HepG2 (cell line): ENCODE measurements around the gene SPRR2D. TPM values are rescaled to one million over a fixed set of nuclear protein-coding genes. Genes with fewer than 3 reads are reported as not detected.

Experiments used
- ATAC-seq: fragments of 200-7000 bp; cut with Tn5 transposase; 3 replicates; pipeline ENCODE4 v1.9.1; 2020; ENCODE audit warnings: mild to moderate bottlenecking, moderate library complexity
- BruUV-seq: library from RNA; stranded (reverse); fragments of 400-500 nt; replicated peaks from 2 replicates; lab custom pipeline; 2021; lab: Mats Ljungman, UMichigan
- CTCF ChIA-PET: fragments of 300-600 bp; formaldehyde crosslinking; extraction: SDS; loops from one replicate; lab custom pipeline; 2021; ENCODE audit warnings: low total read pairs, inconsistent platforms, low intra/inter-chr PET ratio; lab: Yijun Ruan, JAX
- POLR2A ChIA-PET: fragments of 350-600 bp; sonication (Branson Sonifier 250); formaldehyde crosslinking; loops from one replicate; lab custom pipeline; 2020; ENCODE audit warnings: antibody characterized with exemption, inconsistent platforms; lab: Yijun Ruan, JAX
- DNase-seq: peaks from one replicate; pipeline ENCODE4 v3.0.0-alpha.2; 2015; ENCODE audit warnings: low spot score
- FAIRE-seq: peaks from 3 replicates; lab custom pipeline; 2011; peaks lifted over from hg19 to GRCh38; lab: Jason Lieb, UNC
- H2AFZ ChIP-seq: one replicate; pipeline ENCODE4 v1.6.1; 2011; ENCODE audit warnings: low read length, inconsistent platforms
- H3K27ac ChIP-seq: fragments of 300-600 bp; 3 replicates; pipeline ENCODE4 v1.8.0; 2011; ENCODE audit warnings: mixed run types, mild to moderate bottlenecking, mixed read lengths, low read length, inconsistent platforms; ENCODE audit not compliant: insufficient read depth; ENCODE audit errors: extremely low read length
- H3K27me3 ChIP-seq, 2 experiments: fragments of 200-600 bp in 1 of 2; 2 replicates in 1 of 2; 3 replicates in 1 of 2; pipeline versions ENCODE4 v1.6.0 to v1.8.0; 2011; ENCODE audit warnings: low read length in 2 of 2, mild to moderate bottlenecking in 2 of 2, moderate library complexity in 2 of 2, inconsistent platforms in 1 of 2; ENCODE audit not compliant: insufficient read depth in 2 of 2, control insufficient read depth in 1 of 2
- H3K36me3 ChIP-seq, 2 experiments: fragments of 200-600 bp in 1 of 2; replicated peaks in 1 of 2; 2 replicates in 1 of 2; 3 replicates in 1 of 2; pipeline versions ENCODE4 v1.5.1 to v1.8.0; 2011; ENCODE audit warnings: low read length in 2 of 2, inconsistent platforms in 1 of 2; ENCODE audit not compliant: insufficient read depth in 2 of 2, control insufficient read depth in 1 of 2
- H3K4me1 ChIP-seq: 2 replicates; pipeline ENCODE4 v1.5.1; 2012; ENCODE audit warnings: low read length, inconsistent platforms; ENCODE audit not compliant: insufficient read depth
- H3K4me2 ChIP-seq: 2 replicates; pipeline ENCODE4 v1.6.0; 2011; ENCODE audit warnings: low read depth, low read length, inconsistent platforms
- H3K4me3 ChIP-seq, 3 experiments: fragments of 200-600 bp in 1 of 3; sonication (generic), shearing (Covaris generic) in 1 of 3; replicated peaks in 1 of 3; 2 replicates each; pipeline ENCODE4 v1.5.1; 2011 to 2016; ENCODE audit warnings: low read length in 3 of 3, inconsistent platforms in 2 of 3, low read depth in 2 of 3, mild to moderate bottlenecking in 2 of 3, control low read depth in 1 of 3, mixed read lengths in 1 of 3; ENCODE audit not compliant: insufficient read depth in 1 of 3
- H3K79me2 ChIP-seq: one replicate; pipeline ENCODE4 v1.6.1; 2011; ENCODE audit warnings: low read length, inconsistent platforms; ENCODE audit not compliant: insufficient read depth
- H3K9ac ChIP-seq: 2 replicates; pipeline ENCODE4 v1.6.0; 2011; ENCODE audit warnings: mild to moderate bottlenecking, low read depth, low read length, inconsistent platforms; ENCODE audit not compliant: insufficient read depth
- H3K9me3 ChIP-seq: 2 replicates; pipeline ENCODE4 v1.5.1; 2012; ENCODE audit warnings: mild to moderate bottlenecking, low read length
- H4K20me1 ChIP-seq: 2 replicates; pipeline ENCODE4 v1.6.0; 2011; ENCODE audit warnings: inconsistent platforms, mild to moderate bottlenecking, low read length, moderate library complexity; ENCODE audit not compliant: insufficient read depth
- BRD4 ChIP-seq: sonication (generic); formaldehyde crosslinking; IDR thresholded peaks from 2 replicates; pipeline ENCODE4 v1.4.0; 2020; ENCODE audit warnings: missing genetic modification reagents
- MED8 ChIP-seq: sonication (generic); formaldehyde crosslinking; IDR thresholded peaks from 2 replicates; pipeline ENCODE4 v1.8.1; 2023; ENCODE audit warnings: mild to moderate bottlenecking, missing genetic modification reagents; ENCODE audit not compliant: insufficient replicate concordance
- ZFAT ChIP-seq: sonication (generic); formaldehyde crosslinking; conservative IDR thresholded peaks from 2 replicates; pipeline ENCODE4 v1.8.1; 2023; ENCODE audit warnings: missing genetic modification reagents, inconsistent platforms
- ZNF362 ChIP-seq: sonication (generic); formaldehyde crosslinking; IDR thresholded peaks from 2 replicates; pipeline ENCODE4 v1.4.0; 2020; ENCODE audit warnings: missing genetic modification reagents, mild to moderate bottlenecking, borderline replicate concordance
- ZNF562 ChIP-seq: sonication (generic); formaldehyde crosslinking; IDR thresholded peaks from 2 replicates; pipeline ENCODE4 v1.8.0; 2022; ENCODE audit warnings: missing genetic modification reagents, borderline replicate concordance
- ZNF672 ChIP-seq: sonication (generic); formaldehyde crosslinking; IDR thresholded peaks from 2 replicates; pipeline ENCODE4 v1.8.1; 2022; ENCODE audit warnings: missing genetic modification reagents
- WGBS: methylation state at CpG from one replicate; pipeline ENCODE4 v1.1.6; 2017; ENCODE audit warnings: low lambda C conversion rate; 5-methylcytosine and 5-hydroxymethylcytosine counted together
- in situ Hi-C: cut with HindIII; loops from 2 replicates; pipeline ENCODE4 v1.10.0; 2017; ENCODE audit warnings: low pct_unique_long_range_greater_than_20kb; ENCODE audit not compliant: extremely low pct_ligation_motif_present
- intact Hi-C: fragments of 100-400 bp; cut with micrococcal nuclease; formaldehyde crosslinking; loops from one replicate; pipeline ENCODE4 v1.10.0; 2022; ENCODE audit not compliant: unreplicated experiment
- polyA plus RNA-seq, 8 experiments: library from polyadenylated mRNA; depleted of rRNA in 3 of 8; stranded (reverse) in 7 of 8; unstranded in 1 of 8; fragments of >200 nt; fragmentation: Illumina TruSeq in 4 of 8; extraction: Trizol in 4 of 8; gene quantifications; 2 replicates each; pipeline versions ENCODE4 v1.2.1 to v1.2.3, GENCODE V29; 2011 to 2016; ENCODE audit warnings: low read depth in 4 of 8, missing spikeins in 1 of 8, mixed read lengths in 1 of 8; ENCODE audit not compliant: insufficient read depth in 1 of 8
- total RNA-seq, 5 experiments: library from RNA; depleted of rRNA; stranded (reverse); fragments of >200 nt; fragmentation: Illumina TruSeq; extraction: Trizol; gene quantifications; 2 replicates each; pipeline ENCODE4 v1.2.3, GENCODE V29; 2016; ENCODE audit warnings: low read depth in 1 of 5
- TF ChIP-seq, protein P1 (sequence below): IDR thresholded peaks from 2 replicates; pipeline ENCODE4 v1.6.1; 2016; ENCODE audit warnings: control low read depth

Gene SPRR2D
- total and polyA plus RNA-seq, 2 of the 13 experiments (the other 11 are each of a cell fraction or from before 2014, with no cell fraction given): not detected

DNA sequence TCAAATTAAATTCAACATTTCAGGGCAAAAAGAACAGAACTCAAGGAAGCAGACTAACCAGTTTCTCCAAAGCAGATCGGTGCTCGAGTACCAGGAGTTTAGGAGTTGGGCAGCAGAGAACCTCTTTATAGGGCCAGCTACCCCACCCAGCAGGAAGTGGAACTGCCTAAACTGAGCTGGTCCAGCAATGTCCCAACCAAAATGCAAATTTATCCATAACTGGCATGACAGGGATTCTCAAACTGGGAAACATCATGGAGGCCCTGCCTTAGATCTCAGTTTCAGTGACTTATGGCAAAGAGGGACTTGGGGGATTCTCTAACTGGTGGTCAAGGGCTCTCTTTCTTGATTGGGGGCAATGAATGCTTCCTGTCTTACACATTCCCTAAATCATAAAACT lies 30.6 kb upstream of the SPRR2D start, which contains the start of gene SPRR2B:
Gene SPRR2B, minus strand, starts transcription at position 101 of the 400 bp plus-strand sequence. CDS start 772 bp downstream, outside the sequence.
- CTCF ChIA-PET: no interaction called here
- no peaks in the 10 kb centered on the region for H4K20me1 ChIP-seq
- TF ChIP-seq MED8: no peak
- TF ChIP-seq ZNF362 (CRISPR knock-in tag): no peak
- no peak for TF ChIP-seq ZNF562 (CRISPR knock-in tag)
- TF ChIP-seq, protein P1, sequence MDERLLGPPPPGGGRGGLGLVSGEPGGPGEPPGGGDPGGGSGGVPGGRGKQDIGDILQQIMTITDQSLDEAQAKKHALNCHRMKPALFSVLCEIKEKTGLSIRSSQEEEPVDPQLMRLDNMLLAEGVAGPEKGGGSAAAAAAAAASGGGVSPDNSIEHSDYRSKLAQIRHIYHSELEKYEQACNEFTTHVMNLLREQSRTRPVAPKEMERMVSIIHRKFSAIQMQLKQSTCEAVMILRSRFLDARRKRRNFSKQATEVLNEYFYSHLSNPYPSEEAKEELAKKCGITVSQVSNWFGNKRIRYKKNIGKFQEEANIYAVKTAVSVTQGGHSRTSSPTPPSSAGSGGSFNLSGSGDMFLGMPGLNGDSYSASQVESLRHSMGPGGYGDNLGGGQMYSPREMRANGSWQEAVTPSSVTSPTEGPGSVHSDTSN (CRISPR knock-in tag): no peak
- TF ChIP-seq BRD4 (CRISPR knock-in tag): no peak
- TF ChIP-seq ZNF672 (CRISPR knock-in tag): no peak
- TF ChIP-seq ZFAT: no peak
- TF ChIP-seq, all 625 proteins: peak for 0
- H3K4me1 ChIP-seq: no peaks in the 10 kb centered on the region
- H3K4me2 ChIP-seq: no peak within 1 kb of the TSS
- intact Hi-C loops: no loop called here
- H3K9ac ChIP-seq: no peak within 1 kb of the TSS
- no peaks in the 10 kb centered on the region for H3K79me2 ChIP-seq
- H3K9me3 ChIP-seq: no peaks in the 10 kb centered on the region
- H3K4me3 ChIP-seq: no peak within 1 kb of the TSS
- in situ Hi-C loops: no loop called here
- WGBS: 0% methylated on average over 2 of the region's 2 CpGs
- POLR2A ChIA-PET: no interaction called here
- no peak for DNase-seq
- H3K27me3 ChIP-seq: no peaks in the 10 kb centered on the region
- ATAC-seq: no peak
- BruUV-seq: no TSS peak
- H2AFZ ChIP-seq: no peak within 1 kb of the TSS
- no peak within 1 kb of the TSS for H3K27ac ChIP-seq
- no peaks in the 10 kb centered on the region for H3K36me3 ChIP-seq
- no peak for FAIRE-seq
